HepG2 (cell line): ENCODE results near the gene CAPN14. TPM values are rescaled to one million over a fixed set of nuclear protein-coding genes. Genes with fewer than 3 reads are reported as not detected.

Experiments used
- ATAC-seq: fragments of 200-7000 bp; cut with Tn5 transposase; 3 replicates; pipeline ENCODE4 v1.9.1; 2020; ENCODE audit warnings: mild to moderate bottlenecking, moderate library complexity
- BruUV-seq: library from RNA; stranded (reverse); fragments of 400-500 nt; replicated peaks from 2 replicates; lab custom pipeline; 2021; lab: Mats Ljungman, UMichigan
- CTCF ChIA-PET: fragments of 300-600 bp; formaldehyde crosslinking; extraction: SDS; loops from one replicate; lab custom pipeline; 2021; ENCODE audit warnings: low total read pairs, inconsistent platforms, low intra/inter-chr PET ratio; lab: Yijun Ruan, JAX
- POLR2A ChIA-PET: fragments of 350-600 bp; sonication (Branson Sonifier 250); formaldehyde crosslinking; loops from one replicate; lab custom pipeline; 2020; ENCODE audit warnings: antibody characterized with exemption, inconsistent platforms; lab: Yijun Ruan, JAX
- DNase-seq: peaks from one replicate; pipeline ENCODE4 v3.0.0-alpha.2; 2015; ENCODE audit warnings: low spot score
- FAIRE-seq: peaks from 3 replicates; lab custom pipeline; 2011; peaks lifted over from hg19 to GRCh38; lab: Jason Lieb, UNC
- H2AFZ ChIP-seq: one replicate; pipeline ENCODE4 v1.6.1; 2011; ENCODE audit warnings: low read length, inconsistent platforms
- H3K27ac ChIP-seq: fragments of 300-600 bp; 3 replicates; pipeline ENCODE4 v1.8.0; 2011; ENCODE audit warnings: mixed run types, mild to moderate bottlenecking, mixed read lengths, low read length, inconsistent platforms; ENCODE audit not compliant: insufficient read depth; ENCODE audit errors: extremely low read length
- H3K27me3 ChIP-seq, 2 experiments: fragments of 200-600 bp in 1 of 2; 2 replicates in 1 of 2; 3 replicates in 1 of 2; pipeline versions ENCODE4 v1.6.0 to v1.8.0; 2011; ENCODE audit warnings: low read length in 2 of 2, mild to moderate bottlenecking in 2 of 2, moderate library complexity in 2 of 2, inconsistent platforms in 1 of 2; ENCODE audit not compliant: insufficient read depth in 2 of 2, control insufficient read depth in 1 of 2
- H3K36me3 ChIP-seq, 2 experiments: fragments of 200-600 bp in 1 of 2; replicated peaks in 1 of 2; 2 replicates in 1 of 2; 3 replicates in 1 of 2; pipeline versions ENCODE4 v1.5.1 to v1.8.0; 2011; ENCODE audit warnings: low read length in 2 of 2, inconsistent platforms in 1 of 2; ENCODE audit not compliant: insufficient read depth in 2 of 2, control insufficient read depth in 1 of 2
- H3K4me1 ChIP-seq: 2 replicates; pipeline ENCODE4 v1.5.1; 2012; ENCODE audit warnings: low read length, inconsistent platforms; ENCODE audit not compliant: insufficient read depth
- H3K4me2 ChIP-seq: 2 replicates; pipeline ENCODE4 v1.6.0; 2011; ENCODE audit warnings: low read depth, low read length, inconsistent platforms
- H3K4me3 ChIP-seq, 3 experiments: fragments of 200-600 bp in 1 of 3; sonication (generic), shearing (Covaris generic) in 1 of 3; replicated peaks in 1 of 3; 2 replicates each; pipeline ENCODE4 v1.5.1; 2011 to 2016; ENCODE audit warnings: low read length in 3 of 3, inconsistent platforms in 2 of 3, low read depth in 2 of 3, mild to moderate bottlenecking in 2 of 3, control low read depth in 1 of 3, mixed read lengths in 1 of 3; ENCODE audit not compliant: insufficient read depth in 1 of 3
- H3K79me2 ChIP-seq: one replicate; pipeline ENCODE4 v1.6.1; 2011; ENCODE audit warnings: low read length, inconsistent platforms; ENCODE audit not compliant: insufficient read depth
- H3K9ac ChIP-seq: 2 replicates; pipeline ENCODE4 v1.6.0; 2011; ENCODE audit warnings: mild to moderate bottlenecking, low read depth, low read length, inconsistent platforms; ENCODE audit not compliant: insufficient read depth
- H3K9me3 ChIP-seq: 2 replicates; pipeline ENCODE4 v1.5.1; 2012; ENCODE audit warnings: mild to moderate bottlenecking, low read length
- H4K20me1 ChIP-seq: 2 replicates; pipeline ENCODE4 v1.6.0; 2011; ENCODE audit warnings: inconsistent platforms, mild to moderate bottlenecking, low read length, moderate library complexity; ENCODE audit not compliant: insufficient read depth
- ARID3A ChIP-seq: IDR thresholded peaks from 2 replicates; pipeline ENCODE4 v1.6.1; 2012; ENCODE audit warnings: low read depth, low read length, improper control_type of control experiment
- ATF6 ChIP-seq: sonication (generic); formaldehyde crosslinking; conservative IDR thresholded peaks from 2 replicates; pipeline ENCODE4 v1.4.0; 2020; ENCODE audit warnings: missing genetic modification reagents
- CREBL2 ChIP-seq: sonication (generic); formaldehyde crosslinking; IDR thresholded peaks from 2 replicates; pipeline ENCODE4 v1.8.1; 2023; ENCODE audit warnings: missing genetic modification reagents, mild to moderate bottlenecking, borderline replicate concordance
- HDAC6 ChIP-seq: fragments of 200-600 bp; sonication (generic); IDR thresholded peaks from 2 replicates; pipeline ENCODE4 v1.7.0; 2017; ENCODE audit warnings: mild to moderate bottlenecking, antibody characterized with exemption, low read length, low read depth
- HNRNPH1 ChIP-seq: fragments of 200-400 bp; formaldehyde crosslinking; optimal IDR thresholded peaks from 2 replicates; pipeline ENCODE3; 2017; ENCODE audit warnings: mild to moderate bottlenecking, low read depth, low read length
- NFKBIZ ChIP-seq: IDR thresholded peaks from 2 replicates; pipeline ENCODE4 v1.6.1; 2018; ENCODE audit warnings: missing genetic modification reagents, missing compliant biosample characterization
- NKX3-1 ChIP-seq: sonication (generic); formaldehyde crosslinking; IDR thresholded peaks from 2 replicates; pipeline ENCODE4 v1.5.0; 2020; ENCODE audit warnings: missing genetic modification reagents
- RNF2 ChIP-seq: fragments of 450-650 bp; conservative IDR thresholded peaks from 2 replicates; pipeline ENCODE4 v1.6.1; 2016; ENCODE audit warnings: low read depth
- SETDB1 ChIP-seq: sonication (generic); formaldehyde crosslinking; IDR thresholded peaks from 2 replicates; pipeline ENCODE4 v1.5.1; 2020; ENCODE audit warnings: missing genetic modification reagents, mild to moderate bottlenecking, borderline replicate concordance
- SRF ChIP-seq: IDR thresholded peaks from 2 replicates; pipeline ENCODE4 v1.6.1; 2011; ENCODE audit warnings: mild to moderate bottlenecking, low read depth, low read length, moderate library complexity
- SRY ChIP-seq: sonication (generic); formaldehyde crosslinking; IDR thresholded peaks from 2 replicates; pipeline ENCODE4 v1.8.0; 2022; ENCODE audit warnings: mild to moderate bottlenecking, missing genetic modification reagents
- ZMAT3 ChIP-seq: sonication (generic); formaldehyde crosslinking; conservative IDR thresholded peaks from 2 replicates; pipeline ENCODE4 v1.7.0; 2021; ENCODE audit warnings: missing genetic modification reagents
- ZNF235 ChIP-seq: sonication (generic); formaldehyde crosslinking; IDR thresholded peaks from 2 replicates; pipeline ENCODE4 v1.8.1; 2023; ENCODE audit warnings: mild to moderate bottlenecking, missing genetic modification reagents, borderline replicate concordance
- ZNF326 ChIP-seq: sonication (generic); formaldehyde crosslinking; IDR thresholded peaks from 2 replicates; pipeline ENCODE4 v1.4.0; 2020; ENCODE audit warnings: missing genetic modification reagents, borderline replicate concordance
- ZNF614 ChIP-seq: IDR thresholded peaks from 2 replicates; pipeline ENCODE4 v1.6.1; 2018; ENCODE audit warnings: missing biosample characterization, missing genetic modification reagents, inconsistent platforms, borderline replicate concordance
- WGBS: methylation state at CpG from one replicate; pipeline ENCODE4 v1.1.6; 2017; ENCODE audit warnings: low lambda C conversion rate; 5-methylcytosine and 5-hydroxymethylcytosine counted together
- in situ Hi-C: cut with HindIII; loops from 2 replicates; pipeline ENCODE4 v1.10.0; 2017; ENCODE audit warnings: low pct_unique_long_range_greater_than_20kb; ENCODE audit not compliant: extremely low pct_ligation_motif_present
- intact Hi-C: fragments of 100-400 bp; cut with micrococcal nuclease; formaldehyde crosslinking; loops from one replicate; pipeline ENCODE4 v1.10.0; 2022; ENCODE audit not compliant: unreplicated experiment
- polyA plus RNA-seq, 8 experiments: library from polyadenylated mRNA; depleted of rRNA in 3 of 8; stranded (reverse) in 7 of 8; unstranded in 1 of 8; fragments of >200 nt; fragmentation: Illumina TruSeq in 4 of 8; extraction: Trizol in 4 of 8; gene quantifications; 2 replicates each; pipeline versions ENCODE4 v1.2.1 to v1.2.3, GENCODE V29; 2011 to 2016; ENCODE audit warnings: low read depth in 4 of 8, missing spikeins in 1 of 8, mixed read lengths in 1 of 8; ENCODE audit not compliant: insufficient read depth in 1 of 8
- total RNA-seq, 5 experiments: library from RNA; depleted of rRNA; stranded (reverse); fragments of >200 nt; fragmentation: Illumina TruSeq; extraction: Trizol; gene quantifications; 2 replicates each; pipeline ENCODE4 v1.2.3, GENCODE V29; 2016; ENCODE audit warnings: low read depth in 1 of 5
- TF ChIP-seq, protein P1 (sequence below): sonication (generic); formaldehyde crosslinking; IDR thresholded peaks from 2 replicates; pipeline ENCODE4 v1.5.1; 2020; ENCODE audit warnings: mild to moderate bottlenecking, moderate library complexity, missing genetic modification reagents
- TF ChIP-seq, protein P2 (sequence below): IDR thresholded peaks from 2 replicates; pipeline ENCODE4 v1.6.1; 2012; ENCODE audit warnings: low read length, improper control_type of control experiment

CAPN14 gene
- total and polyA plus RNA-seq, 2 of the 13 experiments (the other 11 are each of a cell fraction or from before 2014, with no cell fraction given) = not detected

DNA sequence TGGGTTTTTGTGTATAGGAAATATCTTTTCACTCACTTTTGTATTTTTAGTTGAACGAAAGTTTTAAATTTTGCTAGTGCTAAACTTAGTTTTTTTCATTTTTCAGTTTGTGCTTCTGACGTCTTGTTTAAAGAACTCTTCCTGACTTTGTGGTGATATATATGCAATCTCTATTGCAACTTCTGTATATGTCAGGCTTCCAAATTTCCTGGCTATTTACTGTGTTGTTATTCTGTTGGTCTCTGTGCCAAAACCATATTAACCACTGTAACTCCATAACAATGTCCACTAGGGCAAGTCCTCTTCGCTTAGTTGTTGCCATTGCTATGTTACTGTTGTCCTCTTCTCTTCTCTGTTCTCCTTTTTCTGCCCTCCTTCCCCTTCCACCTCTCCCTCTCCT, 13.4 kb upstream of the CAPN14 start:
- Histone ChIP-seq H3K79me2 (no peaks in the 10 kb centered on the region), H3K9ac (no peak overlapping the region), H4K20me1 (no peaks in the 10 kb centered on the region), H3K4me1 (no peaks in the 10 kb centered on the region), H3K27ac (no peak overlapping the region), H3K27me3 (peaks cover 0 to 23% of the 10 kb centered on the region in 2 experiments; a peak in 3 of 5 replicates), H3K4me2 (no peak overlapping the region), H3K36me3 (no peaks in the 10 kb centered on the region), H3K9me3 (no peaks in the 10 kb centered on the region), H3K4me3 (no peak overlapping the region), H2AFZ (no peak overlapping the region)
- TF ChIP-seq SRY (CRISPR knock-in tag) (no peak), SRF (no peak), HDAC6 (no peak), ARID3A (no peak), ZNF614 (CRISPR knock-in tag) (no peak), ZMAT3 (CRISPR knock-in tag) (no peak), SETDB1 (no peak), HNRNPH1 (no peak), ZNF235 (no peak), RNF2 (no peak), ZNF326 (CRISPR knock-in tag) (no peak), CREBL2 (CRISPR knock-in tag) (no peak), NFKBIZ (no peak), NKX3-1 (CRISPR knock-in tag) (no peak), ATF6 (CRISPR knock-in tag) (no peak)
- TF ChIP-seq, protein P1, sequence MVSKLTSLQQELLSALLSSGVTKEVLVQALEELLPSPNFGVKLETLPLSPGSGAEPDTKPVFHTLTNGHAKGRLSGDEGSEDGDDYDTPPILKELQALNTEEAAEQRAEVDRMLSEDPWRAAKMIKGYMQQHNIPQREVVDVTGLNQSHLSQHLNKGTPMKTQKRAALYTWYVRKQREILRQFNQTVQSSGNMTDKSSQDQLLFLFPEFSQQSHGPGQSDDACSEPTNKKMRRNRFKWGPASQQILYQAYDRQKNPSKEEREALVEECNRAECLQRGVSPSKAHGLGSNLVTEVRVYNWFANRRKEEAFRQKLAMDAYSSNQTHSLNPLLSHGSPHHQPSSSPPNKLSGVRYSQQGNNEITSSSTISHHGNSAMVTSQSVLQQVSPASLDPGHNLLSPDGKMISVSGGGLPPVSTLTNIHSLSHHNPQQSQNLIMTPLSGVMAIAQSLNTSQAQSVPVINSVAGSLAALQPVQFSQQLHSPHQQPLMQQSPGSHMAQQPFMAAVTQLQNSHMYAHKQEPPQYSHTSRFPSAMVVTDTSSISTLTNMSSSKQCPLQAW (CRISPR knock-in tag) = no peak
- TF ChIP-seq, protein P2, sequence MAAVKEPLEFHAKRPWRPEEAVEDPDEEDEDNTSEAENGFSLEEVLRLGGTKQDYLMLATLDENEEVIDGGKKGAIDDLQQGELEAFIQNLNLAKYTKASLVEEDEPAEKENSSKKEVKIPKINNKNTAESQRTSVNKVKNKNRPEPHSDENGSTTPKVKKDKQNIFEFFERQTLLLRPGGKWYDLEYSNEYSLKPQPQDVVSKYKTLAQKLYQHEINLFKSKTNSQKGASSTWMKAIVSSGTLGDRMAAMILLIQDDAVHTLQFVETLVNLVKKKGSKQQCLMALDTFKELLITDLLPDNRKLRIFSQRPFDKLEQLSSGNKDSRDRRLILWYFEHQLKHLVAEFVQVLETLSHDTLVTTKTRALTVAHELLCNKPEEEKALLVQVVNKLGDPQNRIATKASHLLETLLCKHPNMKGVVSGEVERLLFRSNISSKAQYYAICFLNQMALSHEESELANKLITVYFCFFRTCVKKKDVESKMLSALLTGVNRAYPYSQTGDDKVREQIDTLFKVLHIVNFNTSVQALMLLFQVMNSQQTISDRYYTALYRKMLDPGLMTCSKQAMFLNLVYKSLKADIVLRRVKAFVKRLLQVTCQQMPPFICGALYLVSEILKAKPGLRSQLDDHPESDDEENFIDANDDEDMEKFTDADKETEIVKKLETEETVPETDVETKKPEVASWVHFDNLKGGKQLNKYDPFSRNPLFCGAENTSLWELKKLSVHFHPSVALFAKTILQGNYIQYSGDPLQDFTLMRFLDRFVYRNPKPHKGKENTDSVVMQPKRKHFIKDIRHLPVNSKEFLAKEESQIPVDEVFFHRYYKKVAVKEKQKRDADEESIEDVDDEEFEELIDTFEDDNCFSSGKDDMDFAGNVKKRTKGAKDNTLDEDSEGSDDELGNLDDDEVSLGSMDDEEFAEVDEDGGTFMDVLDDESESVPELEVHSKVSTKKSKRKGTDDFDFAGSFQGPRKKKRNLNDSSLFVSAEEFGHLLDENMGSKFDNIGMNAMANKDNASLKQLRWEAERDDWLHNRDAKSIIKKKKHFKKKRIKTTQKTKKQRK = no peak
- DNase-seq = no peak
- 8% methylated on average over 3 of the region's 3 CpGs for WGBS
- no TSS peak for BruUV-seq
- no peak for FAIRE-seq
- in situ Hi-C loops = no loop called here
- intact Hi-C loops = no loop called here
- no peak for ATAC-seq
- CTCF ChIA-PET = no interaction called here
- POLR2A ChIA-PET = no interaction called here
